Lower lobe of right lung (tissue), 2 donors: ENCODE data around the gene WDR1. TPM values are rescaled to one million over a fixed set of nuclear protein-coding genes. Genes with fewer than 3 reads are reported as not detected.

Experiments
- ATAC-seq, 2 donors: fragments of 200-7000 bp; cut with Tn5 transposase; one replicate each; pipeline ENCODE4 v1.9.1; 2020 to 2022; ENCODE audit warnings: mild to moderate bottlenecking in 2 of 2, moderate library complexity in 2 of 2
- DNase-seq: peaks from one replicate; pipeline ENCODE4 v3.0.0-alpha.2; 2020
- H3K27ac ChIP-seq: fragments of 200-600 bp; one replicate; pipeline ENCODE4 v1.8.0; 2022
- H3K27me3 ChIP-seq: fragments of 200-600 bp; one replicate; pipeline ENCODE4 v1.8.0; 2022; ENCODE audit warnings: low read depth
- H3K36me3 ChIP-seq: fragments of 200-600 bp; one replicate; pipeline ENCODE4 v1.8.0; 2022; ENCODE audit warnings: mild to moderate bottlenecking
- H3K4me1 ChIP-seq: fragments of 200-600 bp; one replicate; pipeline ENCODE4 v1.8.0; 2022
- H3K4me3 ChIP-seq: fragments of 200-600 bp; one replicate; pipeline ENCODE4 v1.8.0; 2022; ENCODE audit warnings: mild to moderate bottlenecking
- H3K9me3 ChIP-seq: fragments of 200-600 bp; one replicate; pipeline ENCODE4 v1.8.0; 2022
- intact Hi-C: fragments of 100-400 bp; cut with DNase I; formaldehyde crosslinking; loops from one replicate; pipeline ENCODE4 v1.11.0; 2022
- total RNA-seq: library from RNA; stranded (reverse); fragmentation: NEBNext Ultra II Directional; extraction: Animal tissue kit (Norgen Biotek cat#: 25700); gene quantifications from one replicate; pipeline ENCODE4 v1.2.1, GENCODE V29; 2021
- TF ChIP-seq, protein P1 (sequence below): fragments of 200-600 bp; IDR thresholded peaks from one replicate; pipeline ENCODE4 v1.8.0; 2022; ENCODE audit warnings: antibody characterized with exemption, mild to moderate bottlenecking
- donor health status: DM: no; HTN: yes; CAD: no; lungs with severe emphysema.

Gene WDR1
- total RNA-seq, 1 donor from 2014 or later: 233 TPM

GRCh38 chr4:10050261-10050661, 66.3 kb downstream of the WDR1 start:
- Histone ChIP-seq H3K27me3 (no peaks in the 10 kb centered on the region), H3K4me1 (no peaks in the 10 kb centered on the region), H3K27ac (no peak overlapping the region), H3K4me3 (no peak overlapping the region), H3K36me3 (no peaks in the 10 kb centered on the region), H3K9me3 (no peaks in the 10 kb centered on the region)
- TF ChIP-seq, protein P1, sequence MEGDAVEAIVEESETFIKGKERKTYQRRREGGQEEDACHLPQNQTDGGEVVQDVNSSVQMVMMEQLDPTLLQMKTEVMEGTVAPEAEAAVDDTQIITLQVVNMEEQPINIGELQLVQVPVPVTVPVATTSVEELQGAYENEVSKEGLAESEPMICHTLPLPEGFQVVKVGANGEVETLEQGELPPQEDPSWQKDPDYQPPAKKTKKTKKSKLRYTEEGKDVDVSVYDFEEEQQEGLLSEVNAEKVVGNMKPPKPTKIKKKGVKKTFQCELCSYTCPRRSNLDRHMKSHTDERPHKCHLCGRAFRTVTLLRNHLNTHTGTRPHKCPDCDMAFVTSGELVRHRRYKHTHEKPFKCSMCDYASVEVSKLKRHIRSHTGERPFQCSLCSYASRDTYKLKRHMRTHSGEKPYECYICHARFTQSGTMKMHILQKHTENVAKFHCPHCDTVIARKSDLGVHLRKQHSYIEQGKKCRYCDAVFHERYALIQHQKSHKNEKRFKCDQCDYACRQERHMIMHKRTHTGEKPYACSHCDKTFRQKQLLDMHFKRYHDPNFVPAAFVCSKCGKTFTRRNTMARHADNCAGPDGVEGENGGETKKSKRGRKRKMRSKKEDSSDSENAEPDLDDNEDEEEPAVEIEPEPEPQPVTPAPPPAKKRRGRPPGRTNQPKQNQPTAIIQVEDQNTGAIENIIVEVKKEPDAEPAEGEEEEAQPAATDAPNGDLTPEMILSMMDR: no peak
- ATAC-seq (no peak), DNase-seq (no peak)
- intact Hi-C loops: no loop called here

- Histone ChIP-seq H3K27ac (no peak overlapping the region), H3K9me3 (no peaks in the 10 kb centered on the region), H3K36me3 (no peaks in the 10 kb centered on the region), H3K4me1 (no peaks in the 10 kb centered on the region), H3K4me3 (no peak overlapping the region), H3K27me3 (no peaks in the 10 kb centered on the region)
- TF ChIP-seq, protein P1: no peak
- ATAC-seq (no peak), DNase-seq (no peak)
- intact Hi-C loops: no loop called here
Measured at GRCh38 chr4:10048941-10049697, 67.5 kb downstream of the WDR1 start.

DNA sequence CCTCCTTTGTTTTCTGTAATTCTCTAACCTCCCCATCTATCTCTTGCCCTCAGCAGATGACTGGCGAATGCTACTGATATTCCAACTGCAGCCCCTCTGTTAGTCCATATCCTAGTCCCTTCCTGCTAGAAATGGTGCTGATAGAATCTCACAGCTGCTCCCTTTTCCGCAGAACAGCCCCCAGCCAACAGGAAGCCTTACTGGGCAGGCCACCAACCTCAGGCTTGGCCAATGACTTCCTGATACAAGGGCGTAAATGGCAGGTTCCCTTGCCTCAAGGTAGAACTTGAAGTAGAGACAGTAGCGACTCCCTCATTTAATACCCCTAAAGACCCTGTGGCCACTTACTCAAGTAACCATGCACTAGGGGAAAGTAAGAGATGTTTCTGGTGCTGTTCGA, 68.6 kb downstream of the WDR1 start:
- Histone ChIP-seq H3K9me3 (no peaks in the 10 kb centered on the region), H3K4me3 (no peak overlapping the region), H3K27me3 (no peaks in the 10 kb centered on the region), H3K4me1 (no peaks in the 10 kb centered on the region), H3K27ac (no peak overlapping the region), H3K36me3 (no peaks in the 10 kb centered on the region)
- TF ChIP-seq, protein P1: no peak
- DNase-seq (no peak), ATAC-seq (no peak)
- intact Hi-C loops: no loop called here

DNA sequence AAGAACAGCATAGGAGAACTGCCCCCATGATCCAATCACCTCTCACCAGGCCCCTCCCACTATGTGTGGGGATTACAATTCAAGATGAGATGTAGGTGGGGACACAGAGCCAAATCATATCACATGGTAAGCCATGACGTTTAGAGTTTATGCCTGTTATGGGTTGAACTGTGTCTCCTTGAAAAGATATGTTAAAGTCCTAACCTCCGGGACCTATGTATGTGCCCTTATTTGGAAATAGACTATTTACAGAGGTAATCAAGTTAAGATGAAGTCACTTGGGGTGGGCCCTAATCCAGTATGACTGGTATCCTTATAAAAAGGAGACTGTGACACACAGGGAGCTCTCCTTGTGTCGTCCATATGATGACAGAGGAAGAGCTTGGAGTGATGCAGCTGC, 70.1 kb downstream of the WDR1 start:
- no peak overlapping the region for H3K27ac ChIP-seq
- peaks cover 6% of the 10 kb centered on the region for H3K9me3 ChIP-seq
- TF ChIP-seq, protein P1: no peak
- H3K36me3 ChIP-seq: no peaks in the 10 kb centered on the region
- intact Hi-C loops: no loop called here
- H3K4me1 ChIP-seq: no peaks in the 10 kb centered on the region
- no peak overlapping the region for H3K4me3 ChIP-seq
- no peaks in the 10 kb centered on the region for H3K27me3 ChIP-seq
- DNase-seq (no peak), ATAC-seq (no peak)

- H3K36me3 ChIP-seq: no peaks in the 10 kb centered on the region
- no peak for ATAC-seq
- H3K4me1 ChIP-seq: no peaks in the 10 kb centered on the region
- peaks cover 6% of the 10 kb centered on the region for H3K9me3 ChIP-seq
- H3K27ac ChIP-seq: no peak overlapping the region
- TF ChIP-seq, protein P1: no peak
- H3K4me3 ChIP-seq: no peak overlapping the region
- intact Hi-C loops: no loop called here
- no peaks in the 10 kb centered on the region for H3K27me3 ChIP-seq
- no peak for DNase-seq
Measured at GRCh38 chr4:10045481-10045880, 71.1 kb downstream of the WDR1 start.
